Smooth muscle cell (in vitro differentiated cells): Measurements from ENCODE around the gene SLC6A17. TPM values are rescaled to one million over a fixed set of nuclear protein-coding genes. Genes with fewer than 3 reads are reported as not detected.

ENCODE experiments used
- DNase-seq: peaks from one replicate; lab custom pipeline; 2025; ENCODE audit not compliant: unreplicated experiment; lab: John Stamatoyannopoulos, UW
- H2AFZ ChIP-seq: fragments of 200-600 bp; sonication (generic); 2 replicates; pipeline ENCODE4 v1.6.0; 2016; ENCODE audit warnings: antibody characterized with exemption, low read depth, mild to moderate bottlenecking
- H3F3A ChIP-seq: fragments of 200-600 bp; sonication (generic); 2 replicates; pipeline ENCODE4 v1.6.0; 2017; ENCODE audit warnings: antibody characterized with exemption, low read depth
- H3K27ac ChIP-seq: fragments of 200-600 bp; sonication (generic); 2 replicates; pipeline ENCODE4 v1.5.1; 2016; ENCODE audit warnings: low read depth, mild to moderate bottlenecking
- H3K27me3 ChIP-seq: fragments of 200-600 bp; sonication (generic); 2 replicates; pipeline ENCODE4 v1.6.1; 2016; ENCODE audit warnings: low read depth, mild to moderate bottlenecking
- H3K36me3 ChIP-seq: fragments of 200-600 bp; sonication (generic); 2 replicates; pipeline ENCODE4 v1.5.1; 2016; ENCODE audit warnings: low read depth
- H3K4me1 ChIP-seq: fragments of 200-600 bp; sonication (generic); 2 replicates; pipeline ENCODE4 v1.5.1; 2016; ENCODE audit warnings: low read depth
- H3K4me2 ChIP-seq: fragments of 200-600 bp; sonication (generic); 2 replicates; pipeline ENCODE4 v1.6.0; 2016; ENCODE audit warnings: mild to moderate bottlenecking
- H3K4me3 ChIP-seq: fragments of 200-600 bp; sonication (generic); 2 replicates; pipeline ENCODE4 v1.5.1; 2016; ENCODE audit warnings: mild to moderate bottlenecking
- H3K79me2 ChIP-seq: fragments of 200-600 bp; sonication (generic); 2 replicates; pipeline ENCODE4 v1.6.0; 2016; ENCODE audit warnings: low read depth, mild to moderate bottlenecking
- H3K9ac ChIP-seq: fragments of 200-600 bp; sonication (generic); 2 replicates; pipeline ENCODE4 v1.6.0; 2016; ENCODE audit warnings: low read depth
- H3K9me3 ChIP-seq: fragments of 200-600 bp; sonication (generic); replicated peaks from 2 replicates; pipeline ENCODE4 v1.5.1; 2016; ENCODE audit warnings: low read depth
- H4K20me1 ChIP-seq: fragments of 200-600 bp; sonication (generic); 2 replicates; pipeline ENCODE4 v1.6.0; 2016; ENCODE audit warnings: low read depth
- CTCF ChIP-seq: fragments of 200-600 bp; sonication (generic); IDR thresholded peaks from 2 replicates; pipeline ENCODE4 v1.5.1; 2017; ENCODE audit warnings: borderline replicate concordance, mild to moderate bottlenecking, antibody characterized with exemption; ENCODE audit not compliant: insufficient read depth, poor library complexity, severe bottlenecking
- WGBS: methylation state at CpG from one replicate; pipeline ENCODE4 v1.1.7; 2016; ENCODE audit warnings: low lambda C conversion rate; 5-methylcytosine and 5-hydroxymethylcytosine counted together
- polyA plus RNA-seq: library from polyadenylated mRNA; unstranded; fragments of >200 nt; fragmentation: Nextera tagmentation; extraction: Ambion mirVana; gene quantifications from 2 replicates; pipeline ENCODE4 v1.2.1, GENCODE V29; 2016
- total RNA-seq: library from RNA; depleted of rRNA; stranded (reverse); fragments of >200 nt; gene quantifications from 2 replicates; pipeline ENCODE4 v1.2.3, GENCODE V29; 2014

Gene SLC6A17
- total and polyA plus RNA-seq, 2 experiments from 2014 or later: 3.2 to 4.0 TPM

GRCh38 chr1:110161165-110161564, 10.9 kb downstream of the SLC6A17 start:
- Histone ChIP-seq H3K4me2 (no peak overlapping the region), H3K79me2 (no peaks in the 10 kb centered on the region), H2AFZ (no peak overlapping the region), H3K9ac (no peak overlapping the region), H3K36me3 (no peaks in the 10 kb centered on the region), H3F3A (no peaks in the 10 kb centered on the region), H4K20me1 (no peaks in the 10 kb centered on the region), H3K27ac (no peak overlapping the region), H3K4me3 (no peak overlapping the region), H3K4me1 (no peaks in the 10 kb centered on the region), H3K27me3 (peaks cover 6% of the 10 kb centered on the region), H3K9me3 (no peaks in the 10 kb centered on the region)
- TF ChIP-seq CTCF: no peak
- no peak for DNase-seq
- 90% methylated on average over 3 of the region's 3 CpGs for WGBS

GRCh38 chr1:110161849-110162248, 11.6 kb downstream of the SLC6A17 start:
- no peak overlapping the region for H3K27ac ChIP-seq
- H3K4me2 ChIP-seq: no peak overlapping the region
- no peaks in the 10 kb centered on the region for H3K79me2 ChIP-seq
- no peaks in the 10 kb centered on the region for H4K20me1 ChIP-seq
- H2AFZ ChIP-seq: no peak overlapping the region
- no peak for TF ChIP-seq CTCF
- no peak overlapping the region for H3K9ac ChIP-seq
- H3K36me3 ChIP-seq: no peaks in the 10 kb centered on the region
- no peaks in the 10 kb centered on the region for H3F3A ChIP-seq
- no peak for DNase-seq
- no peak overlapping the region for H3K4me3 ChIP-seq
- no peaks in the 10 kb centered on the region for H3K4me1 ChIP-seq
- peaks cover 6% of the 10 kb centered on the region for H3K27me3 ChIP-seq
- WGBS: 93% methylated on average over 11 of the region's 11 CpGs
- H3K9me3 ChIP-seq: no peaks in the 10 kb centered on the region

- Histone ChIP-seq H3K9ac (no peak overlapping the region), H3K4me2 (no peak overlapping the region), H3F3A (no peaks in the 10 kb centered on the region), H3K4me3 (no peak overlapping the region), H3K27ac (no peak overlapping the region), H3K4me1 (no peaks in the 10 kb centered on the region), H4K20me1 (no peaks in the 10 kb centered on the region), H3K79me2 (no peaks in the 10 kb centered on the region), H3K36me3 (no peaks in the 10 kb centered on the region), H3K27me3 (peaks cover 6% of the 10 kb centered on the region), H3K9me3 (no peaks in the 10 kb centered on the region), H2AFZ (no peak overlapping the region)
- TF ChIP-seq CTCF: no peak
- DNase-seq: no peak
- WGBS: 71% methylated on average over 7 of the region's 7 CpGs
Observed at GRCh38 chr1:110163591-110163990, 13.3 kb downstream of the SLC6A17 start.

GRCh38 chr1:110164725-110165350, 14.5 kb downstream of the SLC6A17 start:
- Histone ChIP-seq H3K9me3 (no peaks in the 10 kb centered on the region), H4K20me1 (no peaks in the 10 kb centered on the region), H3K4me2 (no peak overlapping the region), H3K4me3 (no peak overlapping the region), H3F3A (no peaks in the 10 kb centered on the region), H3K36me3 (no peaks in the 10 kb centered on the region), H3K27me3 (peaks cover under 1% of the 10 kb centered on the region), H3K79me2 (no peaks in the 10 kb centered on the region), H3K27ac (no peak overlapping the region), H3K9ac (no peak overlapping the region), H2AFZ (no peak overlapping the region), H3K4me1 (no peaks in the 10 kb centered on the region)
- TF ChIP-seq CTCF: no peak
- 63% methylated on average over 10 of the region's 10 CpGs for WGBS
- no peak for DNase-seq
